GM23248 (cell line): ENCODE measurements around the gene TMCC1. TPM values are rescaled to one million over a fixed set of nuclear protein-coding genes. Genes with fewer than 3 reads are reported as not detected.
"Not testable (repeated sequence)": the region's sequence is repeated elsewhere in the genome, so short reads cannot be mapped to it uniquely, and the experiment has no call there.

Experiments
- DNase-seq: peaks from one replicate; pipeline ENCODE4 v3.0.0-alpha.2; 2015
- H2AFZ ChIP-seq: fragments of 200-600 bp; sonication (generic); 2 replicates; pipeline ENCODE4 v1.6.1; 2016; ENCODE audit warnings: antibody characterized with exemption
- H3F3A ChIP-seq: fragments of 200-600 bp; sonication (generic); 2 replicates; pipeline ENCODE4 v1.6.1; 2016; ENCODE audit warnings: mild to moderate bottlenecking, antibody characterized with exemption, mixed run types; ENCODE audit not compliant: insufficient read depth
- H3K27ac ChIP-seq: fragments of 200-600 bp; sonication (generic); 2 replicates; pipeline ENCODE4 v1.5.1; 2016; ENCODE audit warnings: mild to moderate bottlenecking
- H3K27me3 ChIP-seq: fragments of 200-600 bp; sonication (generic); replicated peaks from 2 replicates; pipeline ENCODE4 v1.6.1; 2016; ENCODE audit warnings: mild to moderate bottlenecking; ENCODE audit not compliant: insufficient read depth
- H3K36me3 ChIP-seq: fragments of 200-600 bp; sonication (generic); 2 replicates; pipeline ENCODE4 v1.6.1; 2016; ENCODE audit warnings: low read depth, mild to moderate bottlenecking
- H3K4me1 ChIP-seq: fragments of 200-600 bp; sonication (generic); 2 replicates; pipeline ENCODE4 v1.6.1; 2016; ENCODE audit warnings: mild to moderate bottlenecking; ENCODE audit not compliant: insufficient read depth
- H3K4me2 ChIP-seq: fragments of 200-600 bp; sonication (generic); one replicate; pipeline ENCODE4 v1.6.1; 2016; ENCODE audit warnings: mild to moderate bottlenecking; ENCODE audit not compliant: unreplicated experiment
- H3K4me3 ChIP-seq: fragments of 200-600 bp; sonication (generic); 2 replicates; pipeline ENCODE4 v1.5.1; 2016; ENCODE audit warnings: mild to moderate bottlenecking
- H3K79me2 ChIP-seq: fragments of 200-600 bp; sonication (generic); 2 replicates; pipeline ENCODE4 v1.6.1; 2016; ENCODE audit warnings: mild to moderate bottlenecking; ENCODE audit not compliant: insufficient read depth
- H3K9ac ChIP-seq: fragments of 200-600 bp; sonication (generic); 2 replicates; pipeline ENCODE4 v1.6.1; 2016; ENCODE audit warnings: mild to moderate bottlenecking
- H3K9me2 ChIP-seq: fragments of 200-600 bp; sonication (generic); 2 replicates; pipeline ENCODE4 v1.6.1; 2016; ENCODE audit warnings: mixed run types, mild to moderate bottlenecking, moderate library complexity; ENCODE audit not compliant: insufficient read depth
- H3K9me3 ChIP-seq: fragments of 200-600 bp; sonication (generic); one replicate; pipeline ENCODE4 v1.6.1; 2017; ENCODE audit warnings: low read depth
- H4K20me1 ChIP-seq: fragments of 200-600 bp; sonication (generic); 2 replicates; pipeline ENCODE4 v1.6.0; 2016; ENCODE audit not compliant: insufficient read depth
- EZH2 ChIP-seq: fragments of 200-600 bp; sonication (generic); IDR thresholded peaks from 2 replicates; pipeline ENCODE4 v1.6.1; 2018; ENCODE audit warnings: antibody characterized with exemption, mild to moderate bottlenecking; ENCODE audit not compliant: insufficient read depth, poor library complexity, severe bottlenecking
- EZH2phosphoT487 ChIP-seq: fragments of 200-600 bp; sonication (generic); IDR thresholded peaks from 2 replicates; pipeline ENCODE4 v1.6.1; 2018; ENCODE audit warnings: antibody characterized with exemption, moderate library complexity, mild to moderate bottlenecking, low read depth; ENCODE audit not compliant: insufficient read depth
- WGBS, 2 experiments: methylation state at CpG; one replicate each; pipeline ENCODE4 v1.1.6; 2015 to 2017; ENCODE audit warnings: low lambda C conversion rate in 2 of 2, low coverage in 1 of 2; ENCODE audit errors: missing lambda C conversion rate in 2 of 2; 5-methylcytosine and 5-hydroxymethylcytosine counted together
- in situ Hi-C: fragments of 300-500 bp; cut with MboI; formaldehyde crosslinking; loops from 2 replicates; pipeline ENCODE4 v1.15.0; 2020
- polyA plus RNA-seq: library from polyadenylated mRNA; unstranded; fragments of >200 nt; fragmentation: Nextera tagmentation; extraction: Ambion mirVana; gene quantifications from 2 replicates; pipeline ENCODE4 v1.2.1, GENCODE V29; 2016
- total RNA-seq: library from RNA; depleted of rRNA; stranded (reverse); fragments of >200 nt; shearing (Covaris generic); gene quantifications from 2 replicates; pipeline ENCODE4 v1.2.3, GENCODE V29; 2014

Gene TMCC1
- total and polyA plus RNA-seq, 2 experiments from 2014 or later: 4.0 to 11.1 TPM

- no peaks in the 10 kb centered on the region for H3K36me3 ChIP-seq
- no peak overlapping the region for H3K4me3 ChIP-seq
- no peak overlapping the region for H2AFZ ChIP-seq
- 86 to 88% methylated on average over 8 of the region's 8 CpGs for WGBS, 2 experiments
- in situ Hi-C loops: no loop called here
- DNase-seq: no peak
- H3K4me1 ChIP-seq: no peaks in the 10 kb centered on the region
- no peak overlapping the region for H3K4me2 ChIP-seq
- H3K9me2 ChIP-seq: no peaks in the 10 kb centered on the region
- H3K9me3 ChIP-seq: no peaks in the 10 kb centered on the region
- 0 out of 2 replicates have a peak, but pooled peaks cover 3% of the 10 kb centered on the region for H3K27me3 ChIP-seq
- H3K79me2 ChIP-seq: no peaks in the 10 kb centered on the region
- H3K27ac ChIP-seq: no peak overlapping the region
- H4K20me1 ChIP-seq: no peaks in the 10 kb centered on the region
- TF ChIP-seq EZH2 (no peak), EZH2phosphoT487 (no peak)
- no peak overlapping the region for H3K9ac ChIP-seq
- peaks cover 3% of the 10 kb centered on the region; the same call in 1 of the 2 replicates for H3F3A ChIP-seq
Observed at GRCh38 chr3:129918461-129918860, 24.9 kb upstream of the TMCC1 start.

GRCh38 chr3:129917423-129918007 lies 24.0 kb upstream of the TMCC1 start:
- no peak for DNase-seq
- Histone ChIP-seq H3F3A (peaks cover 3% of the 10 kb centered on the region; the same call in 1 of the 2 replicates), H4K20me1 (no peaks in the 10 kb centered on the region), H3K27me3 (0 out of 2 replicates have a peak, but pooled peaks cover 3% of the 10 kb centered on the region), H3K9me2 (no peaks in the 10 kb centered on the region), H3K9ac (no peak overlapping the region), H3K79me2 (no peaks in the 10 kb centered on the region), H3K4me2 (no peak overlapping the region), H3K4me3 (no peak overlapping the region), H3K36me3 (no peaks in the 10 kb centered on the region), H3K4me1 (no peaks in the 10 kb centered on the region), H3K9me3 (no peaks in the 10 kb centered on the region), H3K27ac (no peak overlapping the region), H2AFZ (no peak overlapping the region)
- 50 to 52% methylated on average over 5 to 6 of the region's 6 CpGs for WGBS, 2 experiments
- in situ Hi-C loops: no loop called here
- TF ChIP-seq EZH2phosphoT487 (no peak), EZH2 (no peak)

DNA sequence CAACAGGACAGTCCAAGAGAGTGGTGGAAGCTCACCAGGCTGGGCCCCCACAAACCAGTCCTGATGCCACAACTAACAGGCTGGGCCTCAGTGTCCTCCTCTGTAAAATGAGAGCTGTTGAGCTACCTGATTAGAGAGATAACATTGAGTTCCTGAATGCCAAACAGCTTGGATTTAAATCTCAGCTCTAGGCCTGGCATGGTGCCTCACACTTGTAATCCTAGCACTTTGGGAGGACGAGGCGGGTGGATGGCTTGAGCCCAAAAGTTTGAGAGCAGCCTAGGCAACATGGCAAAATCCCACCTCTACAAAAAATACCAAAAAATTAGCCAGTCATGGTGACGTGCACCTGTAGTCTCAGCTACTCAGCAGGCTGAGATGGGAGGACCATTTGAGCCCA lies 20.1 kb upstream of the TMCC1 start:
- TF ChIP-seq EZH2 (no peak), EZH2phosphoT487 (no peak)
- no peak for DNase-seq
- WGBS, 2 experiments: 51 to 56% methylated on average over 3 of the region's 3 CpGs
- H3K4me1 ChIP-seq: no peaks in the 10 kb centered on the region
- no peaks in the 10 kb centered on the region for H3K36me3 ChIP-seq
- H3K27ac ChIP-seq: no peak overlapping the region
- in situ Hi-C loops: no loop called here
- H3F3A ChIP-seq: peaks cover 3% of the 10 kb centered on the region; the same call in 1 of the 2 replicates
- H2AFZ ChIP-seq: no peak overlapping the region
- H3K9ac ChIP-seq: no peak overlapping the region
- no peaks in the 10 kb centered on the region for H3K9me3 ChIP-seq
- H3K9me2 ChIP-seq: no peaks in the 10 kb centered on the region
- no peak overlapping the region for H3K4me2 ChIP-seq
- H3K27me3 ChIP-seq: no peaks in the 10 kb centered on the region
- H3K4me3 ChIP-seq: no peak overlapping the region
- no peaks in the 10 kb centered on the region for H4K20me1 ChIP-seq
- no peaks in the 10 kb centered on the region for H3K79me2 ChIP-seq

GRCh38 chr3:129911261-129911861 lies 17.9 kb upstream of the TMCC1 start:
- Histone ChIP-seq H3K9me3 (no peaks in the 10 kb centered on the region), H3K9me2 (no peaks in the 10 kb centered on the region), H3K9ac (no peak overlapping the region), H3K4me1 (no peaks in the 10 kb centered on the region), H3K27me3 (no peaks in the 10 kb centered on the region), H3K36me3 (no peaks in the 10 kb centered on the region), H3K4me2 (no peak overlapping the region), H3K79me2 (no peaks in the 10 kb centered on the region), H4K20me1 (no peaks in the 10 kb centered on the region), H3K27ac (no peak overlapping the region), H2AFZ (no peak overlapping the region), H3K4me3 (no peak overlapping the region), H3F3A (no peaks in the 10 kb centered on the region)
- no peak for DNase-seq
- no peak for TF ChIP-seq EZH2phosphoT487
- no peak for TF ChIP-seq EZH2
- in situ Hi-C loops: no loop called here

GRCh38 chr3:129909235-129909634 lies 15.7 kb upstream of the TMCC1 start:
- in situ Hi-C loops, H2AFZ ChIP-seq, H3K9me2 ChIP-seq, H3K27ac ChIP-seq, H3F3A ChIP-seq, H3K4me2 ChIP-seq, H3K9ac ChIP-seq, H3K9me3 ChIP-seq, H3K4me3 ChIP-seq, H3K36me3 ChIP-seq, H3K4me1 ChIP-seq, DNase-seq, H4K20me1 ChIP-seq, H3K79me2 ChIP-seq, H3K27me3 ChIP-seq: not testable (repeated sequence)
- 91 to 92% methylated on average over 4 of the region's 4 CpGs for WGBS, 2 experiments
